ENCODE measurements around the gene KCNIP1. TPM values are rescaled to one million over a fixed set of nuclear protein-coding genes. Genes with fewer than 3 reads are reported as not detected.
"Not testable (repeated sequence)": the region's sequence is repeated elsewhere in the genome, so short reads cannot be mapped to it uniquely, and the experiment has no call there.

The KCNIP1 gene
- total RNA-seq, 4 donors from 2014 or later, result not detected

- WGBS, 2 donors, result 48 to 67% methylated on average over 2 of the region's 2 CpGs
- H3K27me3 ChIP-seq, result no peaks in the 10 kb centered on the region
Observed at GRCh38 chr5:170757669-170758068, 253.8 kb downstream of the KCNIP1 start.

GRCh38 chr5:170758481-170758880 lies 254.7 kb downstream of the KCNIP1 start:
- H3K9me3 ChIP-seq, result no peaks in the 10 kb centered on the region
- H3K27me3 ChIP-seq, result no peaks in the 10 kb centered on the region
- H3K36me3 ChIP-seq, result no peaks in the 10 kb centered on the region
- peaks cover 4 to 35% (median 5%) of the 10 kb centered on the region in 3 donors for H3K4me1 ChIP-seq
- DNase-seq, result no peak
- H3K4me3 ChIP-seq, result no peak overlapping the region
- no peak overlapping the region for H3K27ac ChIP-seq
- TF ChIP-seq CTCF (IDR thresholded peaks at IDR 0.05), result no peak
- no peak for TF ChIP-seq POLR2A (IDR thresholded peaks at IDR 0.05)
- intact Hi-C loops (cut with DNase I), result no loop called here
- WGBS, 2 donors, result 83 to 84% methylated on average over 3 of the region's 3 CpGs

More at GRCh38 chr5:170757669-170758068, 253.8 kb downstream of the KCNIP1 start:
- peaks cover 5 to 43% (median 6%) of the 10 kb centered on the region in 3 donors for H3K4me1 ChIP-seq
- no peaks in the 10 kb centered on the region for H3K9me3 ChIP-seq
- H3K36me3 ChIP-seq, result no peaks in the 10 kb centered on the region
- no peak for DNase-seq
- peak overlapping the region in 3 of 4 donors; percentile 11 to 88 (median 45) for H3K27ac ChIP-seq
- no peak overlapping the region for H3K4me3 ChIP-seq
- intact Hi-C loops (cut with DNase I), result no loop called here
- no peak for TF ChIP-seq CTCF (IDR thresholded peaks at IDR 0.05)
- no peak for TF ChIP-seq POLR2A (IDR thresholded peaks at IDR 0.05)

- H3K4me3 ChIP-seq, result no peak overlapping the region
- TF ChIP-seq CTCF (IDR thresholded peaks at IDR 0.05) (no peak), POLR2A (IDR thresholded peaks at IDR 0.05) (no peak)
- no peaks in the 10 kb centered on the region for H3K36me3 ChIP-seq
- no peaks in the 10 kb centered on the region for H3K9me3 ChIP-seq
- H3K27ac ChIP-seq, result no peak overlapping the region
- peaks cover 4 to 29% (median 5%) of the 10 kb centered on the region in 3 donors for H3K4me1 ChIP-seq
- intact Hi-C loops (cut with DNase I), result no loop called here
- no peak for DNase-seq
- H3K27me3 ChIP-seq, result no peaks in the 10 kb centered on the region
- WGBS, 2 donors, result 74 to 83% methylated on average over 8 to 9 of the region's 9 CpGs
Observed at GRCh38 chr5:170760113-170760512, 256.3 kb downstream of the KCNIP1 start.

- H3K27ac ChIP-seq, result no peak overlapping the region
- 58 to 62% methylated on average over 4 of the region's 7 CpGs for WGBS, 2 donors
- no peaks in the 10 kb centered on the region for H3K36me3 ChIP-seq
- no peak for TF ChIP-seq CTCF (IDR thresholded peaks at IDR 0.05)
- no peak for TF ChIP-seq POLR2A (IDR thresholded peaks at IDR 0.05)
- intact Hi-C loops (cut with DNase I), result no loop called here
- no peak overlapping the region for H3K4me3 ChIP-seq
- H3K4me1 ChIP-seq, result peaks cover under 1 to 19% (median 4%) of the 10 kb centered on the region in 3 donors
- no peaks in the 10 kb centered on the region for H3K27me3 ChIP-seq
- H3K9me3 ChIP-seq, result no peaks in the 10 kb centered on the region
- DNase-seq, result no peak
Observed at GRCh38 chr5:170761048-170761707, 257.4 kb downstream of the KCNIP1 start.

GRCh38 chr5:170761708-170762066 lies 257.9 kb downstream of the KCNIP1 start:
- Histone ChIP-seq H3K4me3 (no peak overlapping the region), H3K27me3 (no peaks in the 10 kb centered on the region), H3K27ac (no peak overlapping the region), H3K4me1 (peaks cover 0 to 14% (median 4%) of the 10 kb centered on the region in 3 donors), H3K9me3 (no peaks in the 10 kb centered on the region), H3K36me3 (no peaks in the 10 kb centered on the region)
- 78 to 82% methylated on average over 6 of the region's 6 CpGs for WGBS, 2 donors
- intact Hi-C loops (cut with DNase I), result no loop called here
- no peak for TF ChIP-seq POLR2A (IDR thresholded peaks at IDR 0.05)
- no peak for TF ChIP-seq CTCF (IDR thresholded peaks at IDR 0.05)
- no peak for DNase-seq

- intact Hi-C loops (cut with DNase I); DNase-seq; H3K4me1 ChIP-seq; H3K27ac ChIP-seq; H3K27me3 ChIP-seq; H3K9me3 ChIP-seq; H3K36me3 ChIP-seq; H3K4me3 ChIP-seq: not testable (repeated sequence)
- 92 to 98% methylated on average over 9 of the region's 9 CpGs for WGBS, 2 donors
Observed at GRCh38 chr5:170762298-170762697, 258.5 kb downstream of the KCNIP1 start.

GRCh38 chr5:170765868-170766267 lies 262.0 kb downstream of the KCNIP1 start:
- WGBS, 2 donors, result 65 to 79% methylated on average over 9 of the region's 9 CpGs
- H3K4me1 ChIP-seq; DNase-seq; H3K27ac ChIP-seq; H3K27me3 ChIP-seq; H3K9me3 ChIP-seq; H3K36me3 ChIP-seq; intact Hi-C loops (cut with DNase I); H3K4me3 ChIP-seq: not testable (repeated sequence)

All from esophagus squamous epithelium (tissue), 5 donors.